B cell (primary cell): ENCODE data around the gene TENT4A.

Experiments used
- EZH2 ChIP-seq: IDR thresholded peaks from 2 replicates; pipeline ENCODE4 v1.6.1; 2012; ENCODE audit warnings: borderline replicate concordance, low read depth, mild to moderate bottlenecking, moderate library complexity, low read length; ENCODE audit not compliant: insufficient read depth, poor library complexity, severe bottlenecking
- TF ChIP-seq, protein P1 (sequence below): fragments of 200-600 bp; IDR thresholded peaks from one replicate; pipeline ENCODE4 v1.8.0; 2022; ENCODE audit warnings: antibody characterized with exemption, mild to moderate bottlenecking

DNA sequence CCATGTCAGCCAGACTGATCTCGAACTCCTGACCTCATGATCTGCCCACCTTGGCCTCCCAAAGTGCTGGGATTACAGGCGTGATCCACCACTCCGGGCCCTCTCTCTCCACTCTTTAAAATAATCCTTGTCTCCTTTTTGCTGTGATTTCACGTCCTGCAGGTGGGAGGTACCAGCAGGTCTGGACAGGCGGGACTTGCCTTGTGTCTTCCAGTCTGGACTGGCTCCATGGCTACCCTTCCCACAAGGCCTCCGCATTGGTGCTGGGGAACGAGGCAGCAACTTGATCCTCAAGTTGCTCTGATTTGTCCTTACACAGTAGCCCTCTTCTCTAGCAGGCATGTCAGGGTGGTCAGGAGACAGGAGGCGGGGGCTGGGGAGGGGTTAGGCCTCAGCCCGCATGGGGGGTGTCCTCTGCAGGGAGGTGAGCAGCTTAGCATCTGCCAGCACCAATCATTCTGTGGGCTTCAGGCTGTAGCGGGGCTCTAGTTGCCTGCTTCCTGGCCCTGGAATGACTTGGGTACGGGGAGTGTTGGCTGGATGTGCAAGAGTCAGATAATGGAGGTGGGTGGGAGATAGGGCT is 54.3 kb downstream of the TENT4A start:
- TF ChIP-seq, protein P1, sequence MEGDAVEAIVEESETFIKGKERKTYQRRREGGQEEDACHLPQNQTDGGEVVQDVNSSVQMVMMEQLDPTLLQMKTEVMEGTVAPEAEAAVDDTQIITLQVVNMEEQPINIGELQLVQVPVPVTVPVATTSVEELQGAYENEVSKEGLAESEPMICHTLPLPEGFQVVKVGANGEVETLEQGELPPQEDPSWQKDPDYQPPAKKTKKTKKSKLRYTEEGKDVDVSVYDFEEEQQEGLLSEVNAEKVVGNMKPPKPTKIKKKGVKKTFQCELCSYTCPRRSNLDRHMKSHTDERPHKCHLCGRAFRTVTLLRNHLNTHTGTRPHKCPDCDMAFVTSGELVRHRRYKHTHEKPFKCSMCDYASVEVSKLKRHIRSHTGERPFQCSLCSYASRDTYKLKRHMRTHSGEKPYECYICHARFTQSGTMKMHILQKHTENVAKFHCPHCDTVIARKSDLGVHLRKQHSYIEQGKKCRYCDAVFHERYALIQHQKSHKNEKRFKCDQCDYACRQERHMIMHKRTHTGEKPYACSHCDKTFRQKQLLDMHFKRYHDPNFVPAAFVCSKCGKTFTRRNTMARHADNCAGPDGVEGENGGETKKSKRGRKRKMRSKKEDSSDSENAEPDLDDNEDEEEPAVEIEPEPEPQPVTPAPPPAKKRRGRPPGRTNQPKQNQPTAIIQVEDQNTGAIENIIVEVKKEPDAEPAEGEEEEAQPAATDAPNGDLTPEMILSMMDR: no peak
- TF ChIP-seq EZH2: no peak
